HG02840 (cell line): Measurements from ENCODE around the gene CFAP20.
"Not testable (repeated sequence)": the region's sequence is repeated elsewhere in the genome, so short reads cannot be mapped to it uniquely, and the experiment has no call there.

ENCODE experiments used
- ATAC-seq: cut with Tn5 transposase; IDR thresholded peaks from one replicate; pipeline ENCODE4 v1.9.1; 2021; ENCODE audit warnings: mild to moderate bottlenecking, moderate library complexity, moderate number of reproducible peaks; ENCODE audit not compliant: unreplicated experiment, low FRiP score

The CFAP20 gene

DNA sequence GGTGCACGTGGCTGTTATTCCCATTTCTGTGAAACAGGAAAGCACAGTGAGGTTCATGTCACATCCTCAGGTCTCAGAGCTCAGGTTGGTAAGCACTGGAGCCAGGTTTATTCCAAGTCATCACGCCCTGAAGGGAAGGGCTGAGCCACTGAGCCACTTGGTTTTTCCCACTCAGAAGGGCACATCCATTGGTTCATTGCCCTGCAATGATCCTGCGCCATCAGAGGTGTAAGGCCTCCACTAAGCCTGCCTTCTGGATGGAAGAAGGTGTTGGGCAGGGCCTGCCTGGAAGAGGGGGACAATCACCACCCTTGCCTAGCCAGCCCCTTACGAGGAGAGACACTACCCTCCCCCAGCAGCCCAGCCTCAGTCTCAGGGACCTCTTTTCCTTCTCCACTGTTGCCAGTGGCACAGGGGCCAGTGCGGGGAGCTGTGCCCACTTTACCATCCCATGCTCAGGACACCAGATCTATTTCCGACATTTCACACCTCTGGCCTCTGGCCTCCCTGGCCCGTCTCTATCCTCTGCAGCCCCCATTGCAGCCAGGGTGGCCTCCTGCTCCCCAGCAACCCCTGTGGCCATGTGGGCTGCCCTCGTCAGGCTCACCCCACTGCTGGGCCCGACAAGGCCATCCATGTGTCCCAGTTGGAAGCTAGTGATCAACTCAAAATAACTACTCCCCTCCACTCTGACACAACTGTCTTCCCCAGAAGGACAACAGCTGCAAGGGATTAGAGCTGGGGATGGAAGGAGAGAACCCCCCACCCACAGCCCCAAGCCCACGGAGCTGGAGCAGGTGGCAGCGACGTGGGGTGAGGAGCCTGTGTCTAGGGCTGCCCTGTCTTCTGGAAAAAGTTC, 29.9 kb downstream of the CFAP20 start:
- no peak for ATAC-seq

DNA sequence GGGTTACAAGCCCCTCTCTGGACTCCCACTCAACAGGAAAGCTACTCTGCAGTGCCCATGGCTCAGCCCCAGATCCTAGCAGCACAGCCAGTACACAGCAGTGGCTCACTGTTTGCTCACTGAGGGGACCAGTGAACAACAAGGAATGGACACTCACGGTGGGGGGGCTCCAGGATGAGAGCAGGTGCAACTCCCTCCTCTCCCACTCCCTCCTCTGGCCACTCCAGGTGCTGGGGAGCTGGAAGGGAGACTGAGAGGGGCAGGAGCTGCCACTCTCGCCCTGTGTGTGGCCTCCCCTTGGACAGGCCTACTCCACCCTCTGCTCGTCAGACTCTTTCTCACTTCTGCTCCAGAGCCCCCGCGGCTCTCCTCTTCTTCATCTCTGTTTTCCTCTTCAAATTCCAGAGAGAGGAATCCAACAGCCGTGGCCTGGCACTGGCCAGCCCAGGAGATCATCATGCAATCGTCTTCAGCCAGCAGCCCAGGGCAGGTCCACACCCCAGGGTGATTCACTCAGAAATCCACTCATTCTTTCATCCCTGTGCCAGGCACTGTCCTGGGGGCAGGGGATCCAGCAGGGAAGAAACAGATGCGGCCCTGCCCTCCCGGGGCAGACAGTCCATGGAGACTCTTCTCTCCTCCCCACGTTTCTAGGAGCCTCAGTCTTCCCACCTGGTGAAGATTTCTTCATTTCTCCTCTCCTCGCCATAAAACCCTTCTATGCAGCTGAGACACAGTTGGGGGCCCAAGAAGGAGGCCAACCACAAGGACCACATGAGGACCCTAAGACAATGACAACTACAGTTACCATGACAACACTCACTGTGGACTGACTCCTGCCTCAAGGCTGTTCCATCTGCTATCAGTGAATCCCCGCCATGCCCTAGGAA, 30.7 kb downstream of the CFAP20 start:
- ATAC-seq = no peak

DNA sequence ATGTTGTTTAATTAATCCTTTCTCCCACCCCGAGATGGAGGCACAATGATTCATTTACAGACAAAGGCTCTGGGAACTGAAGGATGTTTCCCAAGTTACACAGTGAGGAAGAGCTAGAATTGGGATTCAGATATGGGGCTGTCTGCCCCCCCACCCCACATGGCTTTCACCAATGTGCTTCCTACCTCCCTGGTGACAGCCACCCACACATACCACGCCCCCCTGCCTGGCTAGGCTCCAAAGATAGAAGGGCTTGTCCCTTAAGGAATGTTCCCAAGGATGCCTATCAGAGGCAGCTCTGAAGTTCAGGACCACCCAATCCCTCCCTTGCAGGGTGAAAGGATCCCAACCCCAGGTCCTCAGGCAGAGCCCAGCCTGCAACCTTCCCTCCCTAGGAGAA, 32.9 kb downstream of the CFAP20 start:
- no peak for ATAC-seq

DNA sequence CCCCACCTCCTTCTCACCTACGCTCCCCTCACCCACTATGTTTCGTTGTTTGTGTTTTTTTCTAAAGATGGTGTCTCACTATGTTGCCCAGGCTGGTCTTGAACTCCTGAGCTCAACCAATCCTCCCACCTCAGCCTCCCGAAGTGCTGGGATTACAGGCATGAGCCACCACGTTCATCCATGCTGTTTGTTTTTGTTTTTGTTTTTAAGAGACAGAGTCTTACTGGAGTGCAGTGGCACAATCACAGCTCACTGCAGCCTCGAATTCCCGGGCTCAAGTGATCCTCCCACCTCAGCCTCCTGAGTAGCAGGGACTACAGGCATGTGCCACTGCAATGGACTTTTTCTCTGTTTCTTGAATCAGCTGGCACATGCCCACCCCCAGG, 33.6 kb downstream of the CFAP20 start:
- ATAC-seq = not testable (repeated sequence)

DNA sequence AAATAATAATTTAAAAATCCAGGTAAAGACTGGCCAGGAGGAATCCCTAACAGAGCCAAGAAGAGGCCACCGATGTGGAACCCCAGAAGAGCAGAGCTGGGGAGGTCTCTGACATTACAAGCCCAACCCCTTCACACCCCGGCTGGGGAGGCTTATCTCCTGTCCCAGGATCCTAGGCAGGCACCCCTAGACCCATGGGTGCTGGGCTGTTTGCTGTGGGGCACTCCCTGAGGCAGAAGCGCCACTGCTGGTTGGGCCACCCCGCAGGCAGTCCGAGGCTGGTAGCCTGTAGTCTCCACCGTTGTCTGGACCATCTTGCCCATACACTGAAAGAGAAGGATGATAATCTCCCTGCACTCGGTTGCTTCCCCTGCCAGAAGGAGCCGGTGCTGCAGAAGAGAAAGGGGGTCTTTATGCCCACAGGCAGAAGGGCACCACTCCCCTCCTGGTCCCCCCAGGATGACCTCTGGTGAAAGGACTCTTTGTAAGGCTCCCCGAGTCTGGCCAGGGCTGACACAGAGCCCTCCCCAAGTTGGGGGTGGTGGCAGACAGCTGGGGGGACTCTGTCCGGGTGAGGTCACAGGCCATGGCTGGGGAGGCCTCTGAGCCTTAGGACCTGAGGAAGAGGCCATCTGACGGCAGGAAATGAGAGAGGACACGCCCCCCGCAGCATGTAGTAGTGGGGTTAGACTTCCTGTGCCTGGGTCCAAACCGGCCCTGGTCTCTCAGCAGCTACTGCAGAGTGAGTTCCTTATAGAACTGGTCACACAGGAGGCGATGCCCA, 34.2 kb downstream of the CFAP20 start:
- no peak for ATAC-seq

DNA sequence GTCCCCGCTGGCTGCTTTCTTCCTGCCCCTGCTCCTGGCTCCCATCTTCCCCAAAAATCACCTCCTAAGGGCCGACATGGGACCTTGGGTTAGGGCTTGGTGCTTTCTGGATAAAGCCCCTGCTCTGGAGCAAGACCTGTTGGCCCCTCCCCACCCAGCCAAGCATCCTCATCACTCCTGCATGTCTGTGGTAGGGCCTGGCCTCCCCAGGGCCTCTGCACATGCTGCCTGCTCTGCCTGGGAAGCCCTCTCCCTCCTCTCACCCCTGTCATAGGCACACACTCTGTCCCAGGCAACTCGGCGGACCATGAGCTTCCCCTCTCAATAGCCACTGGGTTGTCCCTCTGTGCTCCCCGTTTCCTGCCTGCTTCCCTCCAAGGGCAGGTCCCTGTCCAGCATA, 35.2 kb downstream of the CFAP20 start:
- ATAC-seq = no peak

DNA sequence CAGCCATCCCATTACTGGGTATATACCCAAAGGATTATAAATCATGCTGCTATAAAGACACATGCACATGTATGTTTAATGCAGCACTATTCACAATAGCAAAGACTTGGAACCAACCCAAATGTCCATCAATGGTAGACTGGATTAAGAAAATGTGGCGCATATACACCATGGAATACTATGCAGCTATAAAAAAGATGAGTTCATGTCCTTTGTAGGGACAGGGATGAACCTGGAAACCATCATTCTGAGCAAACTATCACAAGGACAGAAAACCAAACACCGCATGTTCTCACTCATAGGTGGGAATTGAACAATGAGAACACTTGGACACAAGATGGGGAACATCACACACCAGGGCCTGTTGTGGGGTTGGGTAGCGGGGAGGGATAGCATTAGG, 38.8 kb downstream of the CFAP20 start:
- ATAC-seq = not testable (repeated sequence)

DNA sequence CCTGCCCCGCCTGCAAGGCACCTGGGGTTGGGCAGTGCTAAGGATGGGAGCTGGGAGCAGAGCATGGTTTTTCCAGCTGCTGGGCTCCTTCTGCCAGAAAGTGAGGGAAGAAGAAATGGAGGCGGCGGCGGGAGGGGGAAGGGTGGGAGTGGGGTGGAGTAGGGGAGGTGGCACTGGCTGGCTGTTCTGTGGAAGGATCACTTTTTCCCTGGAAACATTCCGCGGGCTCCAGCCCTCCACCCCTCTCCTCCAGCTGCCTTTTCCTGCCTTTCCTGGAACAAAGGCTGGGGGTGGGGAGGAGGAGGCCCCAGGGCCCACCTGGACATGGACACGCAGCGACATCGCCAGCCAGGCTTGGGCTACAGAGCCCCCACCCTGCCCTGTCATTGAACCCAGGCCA, 41.1 kb downstream of the CFAP20 start:
- ATAC-seq = no peak

DNA sequence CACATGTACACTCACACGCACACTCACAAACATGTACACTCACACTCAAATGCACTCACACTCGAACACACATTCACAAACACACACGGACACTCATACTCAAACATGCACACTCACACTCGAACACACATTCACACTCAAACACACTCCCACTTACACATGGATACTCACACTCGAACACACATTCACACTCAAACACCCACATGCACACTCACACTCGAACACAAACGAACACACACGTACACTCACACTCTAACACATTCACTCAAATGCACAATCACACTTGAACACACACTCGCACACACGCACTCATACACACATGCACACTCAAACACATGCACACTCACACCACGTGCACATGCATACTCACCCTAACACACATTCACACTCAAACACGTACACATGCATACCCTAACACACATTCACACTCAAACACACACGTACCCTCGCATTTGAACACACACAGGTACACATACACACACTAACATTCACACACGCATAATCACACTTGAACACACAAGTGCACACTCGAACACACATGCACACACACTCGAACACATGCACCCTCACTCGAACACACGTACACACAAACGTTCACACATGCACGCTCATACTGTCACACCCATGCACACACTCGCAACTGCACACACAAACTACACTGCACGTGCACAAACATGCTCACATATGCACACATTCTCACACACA, 41.8 kb downstream of the CFAP20 start:
- ATAC-seq = no peak

DNA sequence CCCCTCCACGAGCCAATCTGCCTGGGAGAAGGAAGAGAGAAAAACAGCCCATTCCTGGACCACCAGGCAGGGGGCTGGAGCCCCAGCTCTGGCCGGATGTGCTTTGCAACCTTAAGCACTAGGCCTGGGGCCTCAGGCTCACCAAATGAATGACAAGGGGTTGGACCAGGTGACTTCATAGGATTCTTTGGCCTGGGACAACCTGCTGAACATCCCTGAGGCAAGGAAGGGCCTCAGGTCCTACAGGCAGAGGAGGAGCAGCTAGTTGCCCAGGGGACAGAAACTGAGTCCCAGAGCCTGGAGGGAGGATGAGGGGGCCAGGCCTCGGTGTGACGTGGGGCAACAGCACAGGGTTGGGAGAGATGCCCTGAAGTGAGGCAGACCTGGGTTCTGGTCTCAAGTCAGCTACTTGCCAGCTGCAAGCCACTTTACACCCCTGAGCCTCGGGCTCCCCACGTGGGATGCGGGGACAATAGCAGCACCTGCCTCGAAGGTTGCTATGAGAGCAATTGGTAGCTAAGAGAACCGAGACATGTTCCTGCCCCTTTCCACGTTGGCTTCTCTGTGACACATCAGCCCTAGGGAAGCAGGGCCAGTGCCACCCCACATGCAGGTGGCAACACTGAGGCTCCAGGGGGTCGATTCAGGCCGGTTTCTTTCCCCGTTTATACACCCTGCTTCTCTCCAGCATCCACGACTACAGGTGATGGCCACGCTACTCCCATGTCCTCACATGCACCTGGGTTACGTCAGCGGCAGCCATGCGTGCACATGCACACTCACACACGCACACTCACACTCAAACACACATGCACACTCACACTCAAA, 42.6 kb downstream of the CFAP20 start:
- ATAC-seq = no peak

DNA sequence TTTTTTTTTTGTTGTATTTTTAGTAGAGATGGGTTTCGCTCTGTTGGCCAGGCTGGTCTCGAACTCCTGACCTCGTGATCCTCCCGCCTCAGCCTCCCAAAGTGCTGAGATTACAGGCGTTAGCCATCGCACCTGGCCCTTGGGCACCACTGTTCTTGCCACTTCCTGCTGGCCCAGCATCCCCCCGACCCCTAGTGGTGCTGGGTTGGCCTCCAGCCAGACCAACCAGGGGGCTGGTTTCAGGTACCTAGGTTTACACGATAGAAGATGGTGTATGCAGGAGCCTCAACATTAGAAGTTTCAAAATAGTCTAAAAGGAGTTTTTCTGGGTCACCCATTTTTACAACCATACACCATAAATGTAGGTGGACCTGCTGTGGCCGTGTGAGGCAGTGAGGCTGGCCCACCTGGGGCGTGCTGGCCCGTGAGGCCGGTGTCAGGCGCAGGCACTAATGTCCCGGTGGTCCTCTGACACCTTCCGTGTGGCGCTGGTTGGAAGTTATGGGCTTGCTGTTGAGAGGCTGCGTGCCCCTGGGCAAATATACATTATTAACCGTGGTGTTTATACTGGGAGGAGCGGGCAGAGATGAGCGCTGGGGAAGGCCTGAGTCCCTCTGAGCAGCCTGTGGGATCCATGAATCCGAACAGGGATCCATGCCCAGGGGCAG, 43.5 kb downstream of the CFAP20 start:
- ATAC-seq = no peak

DNA sequence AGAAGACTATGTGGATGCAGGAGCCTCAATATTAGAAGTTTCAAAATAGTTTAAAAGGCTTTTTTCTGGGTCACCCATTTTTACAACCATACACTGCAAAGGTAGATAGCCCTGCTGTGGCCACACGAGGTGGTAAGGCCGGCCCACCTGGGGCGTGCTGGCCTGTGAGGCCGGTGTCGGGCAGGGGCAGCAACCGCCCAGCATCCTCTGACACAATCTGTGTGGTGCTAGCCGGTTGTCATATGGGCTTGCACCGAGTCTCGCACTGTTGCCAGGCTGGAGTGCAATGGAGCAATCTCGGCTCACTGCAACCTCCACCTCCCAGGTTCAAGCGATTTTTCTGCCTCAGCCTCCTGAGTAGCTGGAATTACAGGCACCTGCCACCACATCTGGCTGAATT, 44.0 kb downstream of the CFAP20 start:
- ATAC-seq = no peak

DNA sequence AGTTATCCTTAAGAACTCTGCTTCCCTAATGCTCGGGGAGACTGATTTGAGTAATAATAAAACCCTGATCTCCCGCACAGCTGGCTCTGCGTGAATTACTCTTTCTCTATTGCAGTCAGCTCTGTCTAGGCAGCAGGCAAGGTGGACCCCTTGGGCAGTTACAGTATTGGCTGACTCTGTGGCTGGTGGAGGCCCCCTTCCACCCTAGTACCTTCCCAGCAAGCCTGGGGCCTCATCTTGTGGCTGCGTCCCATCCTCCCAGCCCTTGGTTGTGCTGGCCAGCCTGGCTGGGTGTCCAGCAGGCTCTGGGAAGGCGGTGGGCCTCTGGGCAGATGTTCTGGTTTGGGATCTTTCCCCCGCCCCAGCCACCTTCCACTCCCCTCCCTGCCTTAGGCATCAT, 44.5 kb downstream of the CFAP20 start:
- no peak for ATAC-seq

DNA sequence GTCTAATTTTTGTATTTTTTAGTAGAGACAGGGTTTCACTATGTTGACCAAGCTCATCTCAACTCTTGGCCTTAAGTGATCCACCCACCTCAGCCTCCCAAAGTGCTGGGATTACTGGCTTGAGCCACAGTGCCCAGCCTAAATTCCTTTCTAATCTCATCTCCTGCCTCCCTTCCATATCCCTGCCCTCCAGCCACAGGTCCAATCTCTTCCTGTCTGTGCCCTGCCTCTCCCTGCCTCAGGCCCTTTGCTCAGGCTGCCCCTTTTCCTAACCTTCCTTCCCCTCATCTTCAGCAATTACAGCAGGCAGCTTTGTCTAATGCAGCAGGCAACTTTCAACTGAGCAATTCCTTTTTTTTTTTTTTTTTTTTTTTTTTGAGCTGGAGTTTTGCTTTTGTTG, 46.8 kb downstream of the CFAP20 start:
- no peak for ATAC-seq

DNA sequence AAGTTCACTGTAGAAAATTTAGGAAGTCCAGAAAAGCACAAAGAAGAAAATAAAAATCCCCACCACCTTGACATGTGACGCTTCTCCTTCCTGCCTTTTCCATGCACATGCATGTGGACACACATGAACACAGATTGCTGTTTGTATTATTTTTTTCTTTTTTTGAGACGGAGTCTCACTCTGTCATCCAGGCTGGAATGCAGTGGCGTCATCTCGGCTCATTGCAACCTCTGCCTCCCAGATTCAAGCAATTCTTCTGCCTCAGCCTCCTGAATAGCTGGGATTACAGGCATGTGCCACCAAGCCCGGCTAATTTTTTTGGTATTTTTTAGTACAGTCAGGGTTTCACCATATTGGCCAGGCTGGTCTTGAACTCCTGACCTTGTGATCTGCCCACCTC, 48.5 kb downstream of the CFAP20 start:
- ATAC-seq = not testable (repeated sequence)

DNA sequence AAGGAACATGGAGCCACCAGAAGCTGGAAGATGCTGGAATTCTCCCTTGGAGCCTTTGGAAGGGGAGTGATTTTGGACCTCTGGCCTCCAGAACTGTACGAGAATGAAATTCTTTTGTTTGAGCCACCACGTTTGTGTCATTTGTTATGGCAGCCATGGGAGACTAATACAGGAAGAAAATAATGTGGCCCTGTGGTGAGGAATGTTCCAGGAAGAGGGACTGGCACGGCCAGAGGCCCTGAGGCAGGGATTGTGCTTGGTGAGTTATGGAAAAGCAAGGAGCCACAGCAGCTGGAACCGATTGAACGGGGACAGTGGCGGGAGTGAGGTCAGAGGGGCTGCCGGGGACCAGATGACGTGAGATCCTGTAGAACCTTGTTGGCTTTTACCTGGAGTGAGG, 51.4 kb downstream of the CFAP20 start:
- no peak for ATAC-seq

DNA sequence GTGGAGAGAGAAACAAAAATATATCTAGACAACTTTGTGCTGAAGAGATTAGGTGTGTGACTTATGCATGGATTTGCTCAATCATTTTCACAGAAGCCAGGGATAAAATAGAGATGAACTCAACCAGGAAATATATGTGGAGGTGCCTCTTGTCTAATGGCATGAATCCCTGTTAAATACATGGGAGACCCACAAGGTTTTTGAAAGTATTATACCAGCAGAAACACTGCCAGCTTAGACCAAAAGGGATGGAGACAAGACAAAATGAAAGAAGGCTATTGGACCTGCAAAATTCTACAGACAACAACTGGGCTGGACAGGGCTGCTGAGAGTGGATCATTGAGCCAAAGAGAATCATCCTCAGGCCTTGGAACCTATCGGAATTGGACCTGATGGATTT, 52.7 kb downstream of the CFAP20 start:
- ATAC-seq = no peak

DNA sequence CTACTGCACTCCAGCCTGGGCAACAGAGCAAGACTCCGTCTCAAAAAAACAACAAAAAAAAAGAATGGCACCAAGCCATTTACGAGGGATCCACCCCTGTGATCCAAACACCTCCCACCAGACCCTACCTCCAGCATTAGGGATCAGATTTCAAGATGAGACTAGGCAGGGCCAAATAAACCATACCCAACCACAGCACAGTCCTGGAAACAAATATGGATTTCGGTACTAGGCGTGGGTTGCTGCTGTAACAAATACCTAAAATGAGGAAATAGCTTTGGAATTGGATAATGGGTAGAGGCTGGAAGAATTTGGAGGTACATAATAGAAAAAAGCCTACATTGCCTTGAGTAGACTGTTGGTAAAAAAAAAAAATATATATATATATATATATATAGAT, 54.5 kb downstream of the CFAP20 start:
- ATAC-seq = no peak

DNA sequence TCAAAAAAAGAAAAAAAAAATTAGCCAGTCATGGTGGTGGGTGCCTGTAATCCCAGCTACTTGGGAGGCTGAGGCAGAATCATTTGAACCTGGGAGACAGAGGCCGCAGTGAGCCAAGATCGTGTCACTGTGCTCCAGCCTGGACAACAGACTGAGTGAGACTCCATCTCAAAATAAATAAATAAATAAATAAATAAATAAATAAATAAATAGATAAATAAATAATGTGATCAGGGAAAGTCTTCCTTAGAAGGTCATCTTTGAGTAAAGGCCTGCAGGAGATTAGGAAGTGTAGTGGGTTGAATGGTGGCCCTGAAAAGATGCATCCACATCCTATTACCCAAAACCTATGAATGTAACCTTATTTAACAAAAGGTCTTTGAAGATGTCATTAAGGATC, 56.1 kb downstream of the CFAP20 start:
- ATAC-seq = not testable (repeated sequence)
